ENCODE data around the gene POLR3A.

DNA sequence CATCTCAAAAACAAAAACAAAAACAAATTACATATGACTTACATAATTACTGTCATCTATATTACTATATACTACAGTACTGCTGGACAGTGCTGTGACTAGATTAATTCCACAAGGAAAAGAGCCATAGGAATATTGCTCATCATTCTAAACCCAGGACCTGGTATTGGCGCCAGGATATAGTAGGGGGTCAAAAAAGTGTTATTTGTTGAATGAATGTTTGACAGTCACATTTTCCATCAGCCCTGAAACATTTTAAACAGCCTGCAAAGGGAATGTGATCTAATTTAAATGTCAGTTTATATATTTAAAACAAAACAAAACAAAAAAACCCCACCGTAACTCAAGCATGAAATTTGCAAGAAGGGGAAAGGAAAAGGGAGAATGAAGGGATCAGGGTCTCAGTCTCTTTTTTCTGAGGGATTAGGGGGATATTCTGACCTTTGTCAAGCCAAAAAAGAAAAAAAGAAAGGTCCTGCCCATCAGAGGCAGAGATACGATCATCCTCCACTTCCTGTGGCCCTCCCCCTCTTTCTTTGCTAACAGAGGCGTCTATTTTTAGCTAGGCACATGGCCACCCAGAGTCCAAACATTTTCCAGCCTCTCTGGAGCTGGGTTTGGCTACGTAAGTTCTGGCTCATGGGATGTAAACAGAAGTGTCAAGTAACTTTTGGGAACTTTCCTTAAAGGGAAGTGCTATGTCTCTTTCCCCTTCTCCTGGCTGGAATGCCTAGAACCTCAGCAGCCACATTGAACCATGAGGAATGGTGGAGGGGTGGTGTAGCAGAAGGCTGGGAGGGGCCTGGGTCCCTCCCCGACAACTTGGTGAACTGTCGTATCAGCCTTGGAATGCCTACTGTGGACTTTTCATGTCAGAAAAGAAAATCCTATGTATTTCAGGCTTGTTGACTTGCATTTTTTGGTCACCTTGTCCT lies 58.2 kb downstream of the POLR3A start:
- TF ChIP-seq CTCF (IDR thresholded peaks at IDR 0.05): no peak
- TF ChIP-seq POLR2A (IDR thresholded peaks at IDR 0.05): no peak

Data from right lobe of liver (tissue), 4 donors.